SH-SY5Y (cell line): ENCODE results near the gene BCR.

ENCODE experiments used
- GATA2 ChIP-seq: IDR thresholded peaks from 2 replicates; pipeline ENCODE4 v1.6.1; 2011; ENCODE audit warnings: mild to moderate bottlenecking, low read depth, low read length
- GATA3 ChIP-seq: IDR thresholded peaks from 2 replicates; pipeline ENCODE4 v1.6.1; 2011; ENCODE audit warnings: low read depth, mild to moderate bottlenecking, low read length, moderate library complexity

DNA sequence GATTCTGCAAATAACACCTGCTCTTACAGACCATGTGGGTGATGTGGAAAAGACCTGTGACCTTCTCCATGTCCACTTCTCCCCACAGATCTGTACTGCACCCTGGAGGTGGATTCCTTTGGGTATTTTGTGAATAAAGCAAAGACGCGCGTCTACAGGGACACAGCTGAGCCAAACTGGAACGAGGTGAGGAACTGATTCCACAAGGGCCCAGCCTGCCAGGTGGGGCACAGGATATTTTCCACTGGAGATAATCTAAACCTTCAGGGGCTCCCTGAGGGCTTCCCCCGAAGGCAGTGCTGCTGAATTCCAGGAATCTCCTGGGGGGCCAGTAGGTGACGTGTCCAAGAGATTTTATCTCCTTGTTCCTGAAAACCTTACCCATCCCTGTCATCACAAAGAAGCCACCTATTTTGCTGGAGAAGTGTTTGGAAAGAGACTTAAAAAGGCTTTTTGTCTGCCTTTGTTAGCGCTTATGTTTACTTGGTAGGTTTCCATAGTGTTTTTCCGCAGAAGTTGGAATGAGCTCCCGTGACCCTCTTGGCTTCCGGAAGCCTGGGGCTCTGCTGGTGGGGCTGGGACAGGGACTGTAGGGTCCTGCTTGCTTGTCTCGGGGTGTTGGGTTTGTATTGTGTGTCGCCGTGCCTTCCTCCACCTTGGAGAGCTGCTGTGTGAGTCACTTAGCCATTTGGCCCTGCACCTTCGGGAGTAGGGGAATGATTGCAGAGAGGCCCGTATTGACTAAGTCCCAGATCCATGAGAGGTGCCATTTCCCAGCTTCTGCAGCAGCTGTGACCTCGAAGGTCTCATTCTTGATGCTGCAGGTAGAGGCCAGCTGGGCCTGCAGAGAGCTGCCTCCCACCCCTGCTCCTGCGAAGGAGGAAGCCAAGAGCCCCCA is 112.4 kb downstream of the BCR start:
- TF ChIP-seq GATA3 (no peak), GATA2 (no peak)
